ENCODE data around the gene C9. TPM values are rescaled to one million over a fixed set of nuclear protein-coding genes. Genes with fewer than 3 reads are reported as not detected.
"Not testable (repeated sequence)": the region's sequence is repeated elsewhere in the genome, so short reads cannot be mapped to it uniquely, and the experiment has no call there.

The C9 gene
- total RNA-seq, 8 experiments from 2014 or later: not detected

- Histone ChIP-seq H3K4me1 (replicated peaks in 1 of 2) (no peaks in the 10 kb centered on the region), H3K4me3 (no peak overlapping the region), H3K27ac (no peak overlapping the region)
- ATAC-seq (replicated peaks in 6 of 8): no peak
- WGBS, 10 experiments: 10 to 90% (median 60%) methylated on average over 1 to 3 of the region's 3 CpGs; no CpG with 5 or more reads in 1 of the 10 experiments
- in situ Hi-C loops (cut with MboI; ENCODE audit: low pct_unique_long_range_greater_than_20kb in 2 of 9, low sequenced_read_pairs in 9 of 9, unreplicated experiment in 9 of 9): no loop called here
Measured at GRCh38 chr5:39238366-39239105, 125.8 kb downstream of the C9 start.

DNA sequence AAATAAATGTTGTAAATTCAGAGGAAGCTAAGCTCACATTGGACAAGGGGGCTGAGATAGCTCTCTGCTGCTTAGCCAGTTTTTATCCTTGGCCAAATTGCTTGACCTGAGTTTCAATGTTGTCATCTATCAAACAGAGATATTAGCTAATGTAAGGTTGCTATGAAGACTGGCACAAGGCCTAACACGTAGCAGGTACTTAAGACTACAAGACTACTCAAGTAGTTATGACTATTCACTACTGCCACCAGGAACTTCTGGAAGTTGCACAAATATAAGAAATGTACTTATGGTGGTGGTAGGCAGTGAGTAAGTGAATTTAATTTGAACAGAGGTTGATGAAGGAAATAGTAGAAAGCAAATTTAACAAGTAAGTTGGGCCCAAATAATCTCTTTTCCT lies 127.6 kb downstream of the C9 start:
- no peak overlapping the region for H3K4me3 ChIP-seq
- in situ Hi-C loops (cut with MboI; ENCODE audit: low pct_unique_long_range_greater_than_20kb in 2 of 9, low sequenced_read_pairs in 9 of 9, unreplicated experiment in 9 of 9): no loop called here
- no peak for ATAC-seq (replicated peaks in 6 of 8)
- H3K4me1 ChIP-seq (replicated peaks in 1 of 2): no peaks in the 10 kb centered on the region
- no peak overlapping the region for H3K27ac ChIP-seq
- WGBS, 10 experiments: 67 to 100% (median 82%) methylated on average over 1 of the region's 1 CpG; no CpG with 5 or more reads in 2 of the 10 experiments

DNA sequence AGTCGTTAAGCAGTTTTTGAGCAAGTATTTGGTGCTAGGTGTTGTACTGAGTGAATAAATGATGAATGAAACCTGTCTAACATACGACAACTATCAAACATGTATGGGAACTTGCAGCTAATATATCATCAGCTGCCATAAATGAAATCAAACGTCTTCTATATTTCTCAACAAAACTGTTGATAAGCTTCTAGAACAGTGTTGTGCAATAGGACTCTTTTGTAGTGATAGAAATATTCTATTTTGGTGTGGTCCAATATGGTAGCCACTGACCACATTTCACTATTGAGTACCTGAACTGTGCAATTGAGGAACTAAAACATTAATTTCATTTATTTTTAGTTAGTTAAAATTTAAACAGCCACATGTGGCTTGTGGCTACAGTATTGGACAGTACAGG lies 128.6 kb downstream of the C9 start:
- WGBS, 10 experiments: 23 to 100% (median 67%) methylated on average over 1 to 3 of the region's 3 CpGs; no CpG with 5 or more reads in 1 of the 10 experiments
- in situ Hi-C loops (cut with MboI; ENCODE audit: low pct_unique_long_range_greater_than_20kb in 2 of 9, low sequenced_read_pairs in 9 of 9, unreplicated experiment in 9 of 9): no loop called here

DNA sequence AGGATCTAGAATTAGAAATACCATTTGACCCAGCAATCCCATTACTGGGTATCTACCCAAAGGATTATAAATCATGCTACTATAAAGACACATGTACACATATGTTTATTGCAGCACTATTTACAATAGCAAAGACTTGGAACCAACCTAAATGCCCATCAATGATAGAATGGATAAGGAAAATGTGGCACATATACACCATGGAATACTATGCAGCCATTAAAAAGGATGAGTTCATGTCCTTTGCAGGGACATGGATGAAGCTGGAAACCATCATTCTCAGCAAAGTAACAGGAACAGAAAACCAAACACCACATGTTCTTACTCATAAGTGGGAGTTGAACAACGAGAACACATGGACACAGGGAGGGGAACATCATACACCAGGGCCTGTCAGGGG lies 129.8 kb downstream of the C9 start:
- in situ Hi-C loops (cut with MboI; ENCODE audit: low pct_unique_long_range_greater_than_20kb in 2 of 9, low sequenced_read_pairs in 9 of 9, unreplicated experiment in 9 of 9): not testable (repeated sequence)
- no CpG with 5 or more reads among the region's 1 CpG for WGBS, 10 experiments

More for the DNA sequence above, 128.6 kb downstream of the C9 start:
- Histone ChIP-seq H3K27ac (no peak overlapping the region), H3K4me1 (replicated peaks in 1 of 2) (no peaks in the 10 kb centered on the region), H3K4me3 (no peak overlapping the region)
- no peak for ATAC-seq (replicated peaks in 6 of 8)

More for the DNA sequence above, 129.8 kb downstream of the C9 start:
- not testable (repeated sequence) for H3K27ac ChIP-seq; H3K4me1 ChIP-seq (replicated peaks in 1 of 2); H3K4me3 ChIP-seq; ATAC-seq (replicated peaks in 6 of 8)

Other genes starting within 250 kb of the C9 start
- 10 to 100 TPM in 2 of 8 experiments, 1 to 10 TPM in 2, under 1 TPM in 3, not detected in 1; under 0.01 to 16.7 (median 1.1) TPM for gene FYB1, start 144.9 kb downstream of the C9 start, total RNA-seq
- 100 to 1,000 TPM in 1 of 8 experiments, 10 to 100 TPM in 3, 1 to 10 TPM in 4; 1.0 to 105 (median 36.9) TPM for gene DAB2, start 60.5 kb upstream of the C9 start, total RNA-seq

All from motor neuron (in vitro differentiated cells).